Astrocyte of the hippocampus (primary cell): ENCODE results near the gene AMMECR1L.

Experiments used
- DNase-seq: peaks from one replicate; pipeline ENCODE4 v3.0.0; 2011; ENCODE audit warnings: low read depth, low spot score

Gene AMMECR1L

DNA sequence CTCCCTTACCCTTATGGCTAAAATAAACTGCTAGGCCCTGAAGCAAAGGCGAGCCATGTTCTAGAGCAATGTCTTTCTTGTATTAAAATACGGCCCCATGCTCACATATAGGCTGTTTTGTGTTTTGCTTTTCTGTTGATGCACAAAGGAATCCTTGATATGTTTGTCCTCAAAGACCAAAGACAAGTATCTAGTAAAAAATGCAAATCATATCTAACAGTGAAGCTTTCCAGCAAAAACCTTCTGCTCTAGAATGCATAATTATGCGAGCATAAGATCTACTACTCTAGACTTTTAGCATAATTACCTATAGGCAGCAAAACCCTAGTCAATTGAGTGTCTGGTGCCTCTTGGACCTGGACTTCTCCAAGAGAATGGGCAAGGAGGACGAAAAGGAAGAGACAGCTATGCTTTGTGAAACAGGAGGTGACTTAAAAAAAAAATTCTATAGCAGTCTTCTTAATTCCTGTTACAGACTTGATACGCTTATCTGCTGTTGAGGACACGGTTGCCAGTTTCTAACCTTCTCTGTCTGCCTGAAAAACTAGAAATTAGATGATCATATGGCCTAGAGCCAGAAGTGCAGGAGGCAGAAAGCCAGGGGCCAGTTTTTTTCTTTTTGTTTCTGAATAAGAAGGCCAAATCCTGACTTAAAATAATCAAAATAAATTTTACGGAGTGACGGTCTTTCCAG is 1.5 kb upstream of the AMMECR1L start:
- peak; percentile 7 for DNase-seq

GRCh38 chr2:127886593-127886935 is 808 bp upstream of the AMMECR1L start:
- peak; percentile 43 for DNase-seq

GRCh38 chr2:127884861-127885740 is 655 bp downstream of the AMMECR1L start:
- DNase-seq, result peak; percentile 41

DNA sequence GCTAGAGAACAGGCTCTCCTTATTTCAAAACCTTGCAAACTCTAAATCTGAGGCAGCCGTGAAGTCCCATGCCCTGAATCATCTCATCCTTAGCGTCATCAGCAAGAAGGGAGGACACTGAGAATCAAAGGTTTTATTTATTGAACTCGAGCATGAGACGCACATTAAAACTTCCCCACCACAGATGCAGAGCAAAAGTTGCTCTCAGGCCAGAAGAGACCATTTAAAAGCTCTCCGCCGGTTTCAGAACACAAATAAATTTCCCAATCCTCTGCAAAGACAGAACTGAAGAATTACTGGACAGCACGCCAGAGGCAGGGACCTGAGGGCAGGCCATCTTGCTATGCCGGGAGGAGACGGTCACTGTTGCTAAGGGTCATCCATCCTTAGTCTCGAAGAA is 1.3 kb downstream of the AMMECR1L start:
- peak; percentile 45 for DNase-seq

DNA sequence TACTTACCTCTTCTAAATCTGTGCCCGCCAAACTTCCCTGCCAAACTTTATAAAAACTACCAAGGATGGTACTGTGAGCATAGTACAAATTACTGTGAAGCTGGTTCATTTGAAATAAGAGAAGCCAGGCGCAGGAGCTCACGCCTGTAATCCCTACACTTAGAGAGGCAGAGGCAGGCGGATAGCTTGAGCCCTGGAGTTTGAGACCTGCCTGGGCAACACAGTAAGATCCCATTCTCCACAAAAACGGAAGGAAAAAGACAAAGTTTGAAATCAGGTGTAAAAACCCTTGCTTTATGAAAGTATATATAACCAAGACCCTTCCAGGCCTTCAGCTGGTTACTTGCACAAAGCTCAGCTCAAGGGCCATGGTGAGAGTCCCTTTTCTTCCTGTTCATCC is 5.9 kb downstream of the AMMECR1L start:
- DNase-seq, result no peak

GRCh38 chr2:127877626-127878025 is 8.1 kb downstream of the AMMECR1L start:
- DNase-seq, result no peak

DNA sequence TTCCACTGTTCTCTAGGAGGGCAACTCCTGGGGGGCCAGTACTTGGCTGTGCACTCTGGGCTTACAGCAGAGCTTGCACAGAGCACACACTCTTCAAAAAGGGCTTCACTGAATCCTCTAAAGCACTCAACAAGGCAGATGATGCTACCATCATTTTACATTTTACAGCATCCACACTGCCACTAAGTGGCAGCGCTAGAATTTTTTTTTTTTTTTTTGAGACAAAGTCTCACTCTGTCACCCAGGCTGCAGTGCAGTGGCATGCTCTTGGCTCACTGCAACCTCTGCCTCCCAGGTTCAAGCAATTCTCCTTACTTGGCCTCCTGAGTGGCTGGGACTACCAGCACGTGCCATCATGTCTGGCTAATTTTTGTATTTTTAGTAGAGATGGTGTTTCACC is 8.6 kb downstream of the AMMECR1L start:
- no peak for DNase-seq

DNA sequence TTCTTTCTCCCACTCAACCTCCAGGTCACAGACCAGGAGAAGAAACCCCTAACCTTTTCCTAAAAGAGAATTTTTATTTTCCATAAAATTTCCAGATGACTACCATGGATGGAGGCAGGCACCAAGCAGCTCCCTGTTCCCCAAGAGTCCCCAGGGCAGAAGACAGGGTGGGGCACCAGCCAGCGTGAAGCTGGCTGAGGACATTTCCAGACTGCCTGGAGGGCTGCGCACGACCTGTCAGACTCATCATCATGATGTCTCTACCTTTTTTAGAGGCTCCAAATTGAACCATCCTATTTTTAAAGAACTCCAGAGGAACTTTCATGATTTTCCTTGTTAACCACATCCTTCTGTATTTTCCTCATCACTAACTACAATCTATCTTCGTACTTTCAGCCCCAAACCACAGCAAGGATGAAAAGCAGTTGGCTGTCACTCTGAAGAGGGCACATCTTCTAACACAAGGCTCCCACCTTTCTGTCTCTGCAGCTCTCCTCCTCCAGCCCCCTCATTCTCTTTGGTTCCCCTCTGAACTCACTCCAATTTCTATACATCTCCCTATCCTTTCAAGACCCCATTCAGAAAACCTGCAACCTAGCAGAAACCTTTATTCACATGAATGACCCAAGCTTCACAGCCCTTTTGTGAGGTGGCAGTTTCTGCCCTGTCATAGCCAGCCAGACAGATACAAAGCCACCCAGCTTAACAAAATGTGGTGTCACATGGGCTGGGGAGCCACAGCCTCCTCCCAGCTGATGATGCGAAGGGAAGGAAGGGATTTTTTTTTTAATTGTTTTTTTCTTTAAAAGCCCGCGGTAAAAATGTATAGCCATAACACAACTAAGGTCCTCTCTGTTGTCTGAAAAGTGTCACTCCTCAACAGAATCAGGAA is 11.1 kb downstream of the AMMECR1L start:
- DNase-seq, result no peak

GRCh38 chr2:127873707-127874303 is 12.0 kb downstream of the AMMECR1L start:
- no peak for DNase-seq

DNA sequence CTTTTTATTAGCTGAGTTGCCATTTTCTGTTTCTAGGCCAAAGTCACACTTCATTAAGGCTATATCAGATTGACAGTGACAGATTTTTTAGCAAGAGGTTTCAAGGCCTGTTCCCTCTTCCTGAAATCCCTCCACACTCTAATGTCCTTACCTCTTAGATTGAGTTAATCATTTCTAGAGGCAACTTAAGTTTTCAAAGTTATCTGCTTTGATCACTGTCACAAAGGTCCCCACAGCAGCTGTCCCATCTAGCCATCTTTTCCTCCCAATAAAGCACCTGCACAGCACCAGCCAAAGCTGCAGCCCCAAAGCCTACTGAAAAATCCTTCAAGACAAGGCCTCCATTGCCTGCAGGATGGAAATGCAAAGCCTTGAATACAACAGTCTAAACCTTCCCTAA is 13.4 kb downstream of the AMMECR1L start:
- no peak for DNase-seq

DNA sequence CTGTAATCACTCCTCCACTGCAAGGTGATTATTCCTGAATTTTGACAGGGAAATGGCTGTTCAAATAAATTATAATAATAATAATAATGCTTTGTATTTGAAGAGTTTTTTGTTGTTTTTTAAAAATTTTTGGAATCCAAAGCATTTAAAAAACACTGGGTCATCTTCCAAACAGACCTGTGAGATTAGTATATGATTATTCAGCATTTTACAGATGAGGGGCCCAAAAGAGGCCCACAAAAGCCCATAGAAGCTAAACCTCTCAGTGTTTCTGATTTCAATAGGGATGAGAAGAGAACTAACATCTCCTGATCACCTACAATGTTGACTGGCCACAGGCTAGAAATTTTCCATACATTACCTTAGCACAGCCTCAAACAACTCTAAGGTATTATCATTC is 19.8 kb downstream of the AMMECR1L start:
- DNase-seq, result no peak

DNA sequence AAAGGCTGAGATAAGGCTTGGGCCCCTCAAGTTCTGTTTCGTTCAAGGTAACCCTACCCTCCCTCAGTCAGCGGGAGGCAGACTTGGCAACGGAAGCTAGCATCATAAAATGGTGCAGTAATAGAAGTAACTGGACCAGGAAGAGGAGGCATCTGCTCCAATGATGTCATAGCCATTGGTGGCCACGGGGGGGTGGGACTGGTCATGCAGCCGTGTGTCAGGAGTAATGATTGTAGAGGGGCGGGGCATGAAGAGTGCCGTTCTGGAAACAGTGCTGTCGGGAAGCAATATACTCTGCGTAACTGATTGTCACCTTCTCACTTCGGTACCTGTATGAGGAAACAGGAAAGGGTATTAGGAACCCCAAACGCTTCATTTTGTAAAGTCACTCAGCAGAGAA is 20.9 kb downstream of the AMMECR1L start:
- DNase-seq, result no peak

- DNase-seq, result no peak
These were observed 23.5 kb downstream of the AMMECR1L start for GRCh38 chr2:127862228-127862627.

DNA sequence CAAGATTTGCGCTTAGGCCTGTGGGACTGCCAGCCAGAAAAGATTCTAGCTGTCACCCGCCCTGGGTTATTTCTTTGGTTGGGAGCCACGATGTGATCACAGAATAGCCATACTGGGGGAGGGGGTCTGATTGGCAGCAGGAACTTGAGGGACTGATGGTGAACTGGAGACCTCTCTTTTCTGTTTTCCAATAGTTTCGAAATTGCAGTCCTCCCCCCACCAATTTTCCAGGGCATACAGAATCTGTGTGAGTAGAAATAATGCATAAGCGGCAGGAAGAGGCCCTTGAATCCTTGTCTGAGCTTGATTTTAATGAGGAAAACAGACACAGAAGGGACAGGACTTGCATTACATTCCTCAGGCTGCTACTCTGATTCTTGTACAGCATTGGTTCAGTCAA is 25.6 kb downstream of the AMMECR1L start:
- DNase-seq, result peak; percentile 10

DNA sequence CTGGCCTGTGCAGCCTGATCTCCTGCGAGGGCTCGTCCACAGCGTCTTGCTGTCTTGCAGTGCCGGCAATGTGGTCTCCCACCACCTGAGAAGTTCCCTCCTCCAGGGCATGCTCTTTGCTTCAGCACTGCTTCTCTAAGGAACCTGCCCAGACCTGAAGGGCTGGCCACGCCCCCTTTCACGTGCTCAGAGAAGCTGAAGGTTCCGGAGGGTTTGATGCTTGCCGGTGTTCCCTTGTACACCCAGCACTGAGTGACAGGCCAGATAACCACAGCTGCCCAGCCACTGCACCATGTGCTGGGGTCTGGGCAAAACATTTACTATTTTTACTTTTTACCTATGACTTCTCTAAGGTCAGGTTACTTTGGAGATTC is 26.1 kb downstream of the AMMECR1L start:
- peak; percentile 24 for DNase-seq

GRCh38 chr2:127857265-127857808 is 28.4 kb downstream of the AMMECR1L start:
- no peak for DNase-seq

DNA sequence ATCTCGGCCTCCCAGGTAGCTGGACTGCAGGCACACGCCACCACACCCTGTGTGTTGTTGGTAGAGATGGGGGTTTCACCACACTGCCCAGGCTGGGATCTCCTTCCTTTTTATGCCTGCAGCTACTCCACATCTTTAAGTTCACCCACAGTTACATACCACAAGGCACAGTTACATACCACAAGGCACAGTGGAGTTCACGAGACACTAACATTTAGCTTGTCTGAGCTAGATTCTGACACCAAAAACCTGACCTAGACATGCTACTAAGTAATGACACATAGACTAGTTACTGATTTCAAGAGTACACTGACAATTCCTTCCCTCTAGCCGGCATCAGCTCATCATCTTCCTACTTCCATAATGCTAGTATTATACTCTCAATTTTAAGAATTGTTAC is 32.1 kb downstream of the AMMECR1L start:
- no peak for DNase-seq

- no peak for DNase-seq
These were observed 33.4 kb downstream of the AMMECR1L start for GRCh38 chr2:127852388-127852787.

DNA sequence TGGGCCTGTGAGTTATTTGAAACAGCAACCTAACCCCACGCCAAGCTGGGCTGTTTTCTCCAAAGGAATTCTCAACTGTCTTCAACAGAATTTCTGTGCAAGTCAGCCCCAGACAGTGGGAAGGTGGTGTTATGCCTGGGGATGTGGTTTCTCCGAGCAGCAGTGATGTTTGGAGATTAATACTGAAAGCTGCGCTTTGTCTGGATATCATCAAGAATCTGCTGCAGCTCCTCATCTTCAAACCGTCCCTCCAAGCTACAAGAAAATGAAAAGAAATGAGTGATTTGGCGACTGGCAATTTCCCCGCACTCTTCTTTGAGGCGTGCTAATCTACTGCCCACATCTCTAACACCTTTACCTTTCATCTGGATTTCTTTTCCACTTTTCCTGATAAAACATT is 37.8 kb downstream of the AMMECR1L start:
- no peak for DNase-seq

GRCh38 chr2:127844973-127845372 is 40.8 kb downstream of the AMMECR1L start:
- no peak for DNase-seq

DNA sequence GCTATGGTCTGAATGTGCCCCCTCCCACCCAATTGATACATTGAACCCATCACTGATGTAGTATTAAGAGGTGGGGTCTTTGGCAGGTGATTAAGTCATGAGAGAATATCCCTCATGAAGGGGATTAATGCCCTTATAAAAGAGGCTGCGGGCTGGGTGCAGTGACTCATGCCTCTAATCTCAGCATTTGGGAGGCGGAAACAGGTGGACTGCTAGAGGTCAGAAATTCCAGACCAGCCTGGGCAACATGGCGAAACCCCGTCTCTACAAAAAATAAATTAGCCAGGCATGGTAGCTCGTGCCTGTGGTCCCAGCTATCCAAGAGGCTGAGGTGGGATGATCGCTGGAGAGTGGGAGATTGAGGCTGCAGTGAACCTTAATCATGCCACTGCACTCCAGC is 42.1 kb downstream of the AMMECR1L start:
- DNase-seq, result no peak
